GM12872 (cell line): Measurements from ENCODE around the gene B3GNT3.

Experiments
- TF ChIP-seq, protein P1 (sequence below): IDR thresholded peaks from 3 replicates; pipeline ENCODE4 v1.5.1; 2011; ENCODE audit warnings: low read depth, mild to moderate bottlenecking, low read length, moderate library complexity; ENCODE audit not compliant: insufficient read depth

The B3GNT3 gene

DNA sequence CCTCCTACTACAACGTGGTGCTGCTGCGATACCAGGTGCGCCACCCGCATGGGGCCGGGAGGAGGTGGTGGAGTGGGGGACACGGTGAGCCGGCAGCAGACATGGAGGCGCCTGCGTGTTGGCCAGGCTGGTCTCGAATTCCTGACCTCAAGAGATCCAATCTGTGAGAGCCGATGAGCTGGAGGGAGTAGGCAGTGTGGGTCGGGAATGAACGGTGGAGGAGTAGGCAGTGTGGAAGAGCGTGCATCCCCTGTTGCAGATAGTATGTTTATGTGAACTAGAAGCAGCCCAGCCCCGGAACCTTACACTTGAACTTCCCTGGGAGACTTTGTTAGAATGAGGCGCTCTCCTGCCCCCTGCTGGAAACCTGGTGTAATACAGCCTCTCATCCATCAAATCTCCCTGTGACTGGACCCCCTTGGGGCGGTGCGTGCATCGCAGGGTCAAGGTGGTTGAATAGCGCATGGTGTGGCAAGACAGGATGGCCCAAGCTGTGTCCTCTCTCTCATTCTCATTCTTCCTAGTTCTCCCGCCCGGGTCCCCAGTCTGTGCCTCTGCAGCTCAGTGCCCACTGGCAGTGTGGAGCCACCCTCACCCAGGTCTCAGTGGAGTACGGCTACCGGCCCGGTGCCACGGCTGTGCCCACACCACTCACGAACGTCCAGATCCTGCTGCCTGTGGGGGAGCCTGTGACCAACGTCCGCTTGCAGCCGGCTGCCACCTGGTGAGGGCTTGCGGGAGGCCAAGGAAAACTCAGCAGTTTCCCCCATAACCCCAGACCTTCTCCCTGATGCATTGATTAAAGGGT is 10.5 kb upstream of the B3GNT3 start:
- TF ChIP-seq, protein P1, sequence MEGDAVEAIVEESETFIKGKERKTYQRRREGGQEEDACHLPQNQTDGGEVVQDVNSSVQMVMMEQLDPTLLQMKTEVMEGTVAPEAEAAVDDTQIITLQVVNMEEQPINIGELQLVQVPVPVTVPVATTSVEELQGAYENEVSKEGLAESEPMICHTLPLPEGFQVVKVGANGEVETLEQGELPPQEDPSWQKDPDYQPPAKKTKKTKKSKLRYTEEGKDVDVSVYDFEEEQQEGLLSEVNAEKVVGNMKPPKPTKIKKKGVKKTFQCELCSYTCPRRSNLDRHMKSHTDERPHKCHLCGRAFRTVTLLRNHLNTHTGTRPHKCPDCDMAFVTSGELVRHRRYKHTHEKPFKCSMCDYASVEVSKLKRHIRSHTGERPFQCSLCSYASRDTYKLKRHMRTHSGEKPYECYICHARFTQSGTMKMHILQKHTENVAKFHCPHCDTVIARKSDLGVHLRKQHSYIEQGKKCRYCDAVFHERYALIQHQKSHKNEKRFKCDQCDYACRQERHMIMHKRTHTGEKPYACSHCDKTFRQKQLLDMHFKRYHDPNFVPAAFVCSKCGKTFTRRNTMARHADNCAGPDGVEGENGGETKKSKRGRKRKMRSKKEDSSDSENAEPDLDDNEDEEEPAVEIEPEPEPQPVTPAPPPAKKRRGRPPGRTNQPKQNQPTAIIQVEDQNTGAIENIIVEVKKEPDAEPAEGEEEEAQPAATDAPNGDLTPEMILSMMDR = peak; percentile 90

- TF ChIP-seq, protein P1 = no peak
These were observed 7.5 kb upstream of the B3GNT3 start for GRCh38 chr19:17787274-17787913.

DNA sequence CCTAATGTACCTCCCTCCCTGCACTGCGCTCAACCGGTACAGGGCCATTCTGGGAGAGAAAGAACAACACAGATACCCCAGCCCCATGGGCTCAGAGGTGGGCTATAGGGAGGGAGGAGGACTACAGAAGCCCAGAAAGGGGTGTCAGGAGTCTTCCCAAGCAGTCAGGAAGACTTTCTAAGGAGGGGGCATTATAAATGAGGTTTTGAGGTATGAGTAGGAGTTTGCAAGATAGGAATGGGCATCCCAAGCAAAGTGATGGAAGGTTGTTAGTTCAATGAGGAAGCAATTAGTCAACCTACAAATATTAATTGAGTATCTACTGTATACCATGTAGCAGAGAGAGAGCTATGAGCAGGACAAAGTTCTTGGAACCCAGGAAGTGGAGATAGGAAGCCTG is 6.3 kb upstream of the B3GNT3 start:
- TF ChIP-seq, protein P1 = no peak

GRCh38 chr19:17790059-17790780 is 4.7 kb upstream of the B3GNT3 start:
- TF ChIP-seq, protein P1 = no peak

- TF ChIP-seq, protein P1 = no peak
These were observed 567 bp upstream of the B3GNT3 start for GRCh38 chr19:17794412-17794730.

- TF ChIP-seq, protein P1 = no peak
These were observed 538 bp downstream of the B3GNT3 start for GRCh38 chr19:17795495-17795856.
